Choroid plexus epithelial cell (primary cell): Measurements from ENCODE around the gene IGSF23.

ENCODE experiments used
- DNase-seq: peaks from one replicate; pipeline ENCODE4 v3.0.0-alpha.2; 2010; ENCODE audit warnings: low read depth
- H3K4me3 ChIP-seq: 2 replicates; pipeline ENCODE4 v1.5.1; 2011; ENCODE audit warnings: low read depth, mild to moderate bottlenecking, control low read depth, low read length, moderate library complexity
- TF ChIP-seq, protein P1 (sequence below): conservative IDR thresholded peaks from 2 replicates; pipeline ENCODE4 v1.5.1; 2011; ENCODE audit warnings: low read depth, mild to moderate bottlenecking, control low read depth, inconsistent platforms, low read length, moderate library complexity

The IGSF23 gene

DNA sequence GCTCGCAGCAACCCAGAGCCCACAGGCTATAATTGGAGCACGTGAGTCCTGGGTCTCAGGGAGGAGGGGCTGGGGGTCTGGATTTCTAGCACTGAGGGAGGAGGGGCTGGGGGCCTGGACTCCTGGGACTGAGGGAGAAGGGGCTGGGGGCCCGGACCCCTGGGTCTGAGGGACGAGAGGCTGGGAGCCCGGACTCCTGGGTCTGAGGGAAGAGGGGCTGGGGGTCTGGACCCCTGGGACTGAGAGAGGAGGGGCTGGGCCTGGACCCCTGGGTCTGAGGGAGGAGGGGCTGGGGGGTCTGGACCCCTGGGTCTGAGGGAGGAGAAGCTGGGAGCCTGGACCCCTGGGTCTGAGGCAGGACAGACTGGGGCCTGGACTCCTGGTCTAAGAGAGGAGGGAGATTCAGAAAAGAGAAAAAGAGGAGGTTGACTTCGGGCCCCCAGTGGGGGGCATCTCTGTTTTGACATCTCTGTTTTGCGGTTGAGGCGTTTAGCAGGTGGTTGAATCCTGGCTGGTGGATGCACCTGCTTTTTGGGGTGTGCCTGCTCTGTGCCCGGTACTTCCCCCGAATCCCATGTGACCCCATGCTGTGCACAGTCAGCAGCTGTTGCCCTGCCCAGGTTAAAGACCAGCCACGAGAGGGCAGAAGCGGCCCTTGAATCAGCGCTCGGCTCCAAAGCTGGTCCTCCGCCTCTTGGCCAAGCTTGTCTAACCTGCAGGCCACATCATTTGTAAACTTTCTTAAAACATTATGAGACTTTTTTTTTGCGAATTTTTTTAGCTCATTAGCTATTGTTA, 40.8 kb downstream of the IGSF23 start:
- TF ChIP-seq, protein P1, sequence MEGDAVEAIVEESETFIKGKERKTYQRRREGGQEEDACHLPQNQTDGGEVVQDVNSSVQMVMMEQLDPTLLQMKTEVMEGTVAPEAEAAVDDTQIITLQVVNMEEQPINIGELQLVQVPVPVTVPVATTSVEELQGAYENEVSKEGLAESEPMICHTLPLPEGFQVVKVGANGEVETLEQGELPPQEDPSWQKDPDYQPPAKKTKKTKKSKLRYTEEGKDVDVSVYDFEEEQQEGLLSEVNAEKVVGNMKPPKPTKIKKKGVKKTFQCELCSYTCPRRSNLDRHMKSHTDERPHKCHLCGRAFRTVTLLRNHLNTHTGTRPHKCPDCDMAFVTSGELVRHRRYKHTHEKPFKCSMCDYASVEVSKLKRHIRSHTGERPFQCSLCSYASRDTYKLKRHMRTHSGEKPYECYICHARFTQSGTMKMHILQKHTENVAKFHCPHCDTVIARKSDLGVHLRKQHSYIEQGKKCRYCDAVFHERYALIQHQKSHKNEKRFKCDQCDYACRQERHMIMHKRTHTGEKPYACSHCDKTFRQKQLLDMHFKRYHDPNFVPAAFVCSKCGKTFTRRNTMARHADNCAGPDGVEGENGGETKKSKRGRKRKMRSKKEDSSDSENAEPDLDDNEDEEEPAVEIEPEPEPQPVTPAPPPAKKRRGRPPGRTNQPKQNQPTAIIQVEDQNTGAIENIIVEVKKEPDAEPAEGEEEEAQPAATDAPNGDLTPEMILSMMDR, result peak; percentile 63
- H3K4me3 ChIP-seq, result no peak overlapping the region
- peak; percentile 63 for DNase-seq

DNA sequence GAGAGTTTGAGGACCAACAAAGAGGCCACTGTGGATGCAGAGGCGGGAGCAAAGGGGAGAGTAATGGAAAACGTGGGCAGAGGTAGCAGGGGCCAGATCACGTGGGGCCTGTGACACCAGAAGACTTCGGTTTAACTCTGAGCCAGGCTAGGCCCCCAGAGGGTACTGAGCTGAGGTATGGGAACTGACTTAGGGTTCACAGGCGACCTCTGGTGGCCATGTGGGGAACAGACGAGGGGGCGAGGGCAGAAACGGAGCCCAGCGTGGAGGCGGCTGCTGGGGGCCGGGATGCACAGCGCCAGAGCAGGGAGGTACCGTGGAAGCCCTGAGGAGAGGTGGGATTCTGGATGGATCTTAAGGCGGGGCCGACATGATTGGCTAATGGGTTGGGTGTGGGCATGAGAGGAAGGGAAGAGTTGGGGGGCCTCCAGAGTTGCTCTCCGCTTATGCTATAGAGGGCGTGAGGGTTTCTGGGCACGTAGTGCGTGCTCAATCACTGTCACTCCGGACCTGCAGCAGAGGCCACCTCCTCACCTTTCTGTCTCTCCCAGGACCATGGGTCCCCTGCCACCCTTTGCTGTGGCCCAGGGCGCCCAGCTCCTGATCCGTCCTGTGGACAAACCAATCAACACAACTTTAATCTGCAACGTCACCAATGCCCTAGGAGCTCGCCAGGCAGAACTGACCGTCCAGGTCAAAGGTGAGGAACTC, 44.0 kb downstream of the IGSF23 start:
- no peak overlapping the region for H3K4me3 ChIP-seq
- DNase-seq, result peak; percentile 77
- TF ChIP-seq, protein P1, result peak; percentile 92

DNA sequence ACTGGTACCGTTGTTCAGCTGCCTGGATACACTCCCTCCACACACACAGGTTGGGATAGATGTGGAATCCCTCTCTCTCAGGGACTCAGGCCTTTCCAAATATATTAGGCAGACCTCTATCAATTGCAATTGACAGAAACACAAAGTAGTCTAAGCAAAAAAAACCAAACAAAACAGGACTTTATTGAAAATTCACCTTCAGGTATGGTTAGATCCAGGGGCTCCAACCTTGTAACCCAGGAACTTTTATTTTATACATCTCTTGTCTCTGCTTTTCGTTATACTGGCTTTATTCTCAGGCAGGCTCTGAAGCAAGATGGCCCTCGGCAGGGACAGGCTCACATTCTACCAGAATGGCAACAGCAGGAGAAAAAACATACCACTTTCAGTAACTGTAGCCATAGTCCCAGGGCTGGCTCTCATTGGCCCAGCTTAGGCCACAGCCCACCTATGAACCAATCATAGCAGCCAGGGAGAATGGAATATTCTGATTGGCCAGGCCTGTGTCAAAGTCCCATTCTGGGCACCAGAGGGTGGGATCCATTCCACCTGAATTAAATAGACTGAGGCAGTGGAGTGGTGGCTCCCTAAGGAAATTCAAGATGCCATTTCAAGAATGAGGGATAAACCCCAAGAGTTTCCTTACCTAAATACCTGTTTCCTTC, 44.8 kb downstream of the IGSF23 start:
- TF ChIP-seq, protein P1, result no peak
- DNase-seq, result peak; percentile 22
- H3K4me3 ChIP-seq, result no peak overlapping the region

DNA sequence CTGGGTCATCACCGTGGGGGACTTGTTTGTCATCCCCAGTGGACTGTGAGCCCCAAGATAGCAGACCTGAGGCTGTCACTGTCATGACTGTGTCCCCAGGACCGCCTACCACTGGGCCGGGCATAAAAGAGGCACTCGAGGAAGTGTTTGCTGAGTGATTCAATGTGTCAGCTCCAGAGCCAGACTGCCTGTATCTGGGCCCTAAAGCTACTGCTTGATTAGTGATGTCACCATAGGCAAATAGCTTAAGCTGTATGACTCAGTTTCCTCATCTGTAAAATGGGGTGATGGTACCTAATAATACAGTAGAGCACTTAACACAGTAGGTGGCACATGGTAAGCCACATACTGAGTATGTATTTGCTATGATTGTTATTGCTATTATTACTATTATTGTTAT, 46.7 kb downstream of the IGSF23 start:
- TF ChIP-seq, protein P1, result no peak
- DNase-seq, result no peak
- no peak overlapping the region for H3K4me3 ChIP-seq

DNA sequence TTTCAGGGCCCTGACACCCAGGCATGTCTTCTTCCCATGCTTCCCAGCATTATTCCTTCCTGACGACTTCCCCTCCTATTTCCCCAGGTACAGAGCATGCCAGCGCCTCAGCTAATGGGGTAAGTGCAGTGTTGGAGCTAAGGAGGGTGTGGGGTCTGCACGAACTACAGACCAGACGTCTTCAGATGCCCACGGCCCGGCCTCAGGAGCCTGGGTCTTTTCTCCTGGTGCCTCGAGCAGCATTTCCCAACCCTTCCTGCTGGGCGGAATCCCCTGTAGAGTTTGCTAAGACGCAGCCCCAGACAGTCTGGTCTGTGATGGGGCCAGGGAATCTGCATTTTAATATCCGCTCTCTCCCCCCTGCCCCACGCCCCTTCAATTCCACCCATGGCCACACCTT, 47.8 kb downstream of the IGSF23 start:
- TF ChIP-seq, protein P1, result no peak

DNA sequence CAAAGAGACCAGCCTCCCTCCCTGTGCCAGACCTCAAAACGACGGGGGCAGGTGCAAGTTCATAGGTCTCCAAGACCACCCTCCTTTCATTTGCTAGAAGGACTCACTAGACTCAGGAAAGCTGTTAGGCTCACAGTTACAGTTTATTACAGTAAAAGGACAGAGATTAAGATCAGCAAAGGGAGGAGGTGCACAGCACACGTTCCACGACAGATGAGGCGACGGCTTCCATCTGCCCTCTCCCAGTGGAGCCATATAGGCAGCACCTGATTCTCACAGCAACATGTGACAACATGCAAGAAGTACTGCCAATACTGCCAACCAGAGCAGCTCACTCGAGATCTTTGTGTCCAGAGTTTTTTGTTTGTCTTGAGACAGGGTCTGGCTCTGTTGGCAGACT, 48.5 kb downstream of the IGSF23 start:
- no peak overlapping the region for H3K4me3 ChIP-seq
- DNase-seq, result no peak
- TF ChIP-seq, protein P1, result no peak

More for the DNA sequence above, 47.8 kb downstream of the IGSF23 start:
- H3K4me3 ChIP-seq, result no peak overlapping the region
- no peak for DNase-seq
